Measurements from ENCODE around the gene PACC1. TPM values are rescaled to one million over a fixed set of nuclear protein-coding genes. Genes with fewer than 3 reads are reported as not detected.

The PACC1 gene
- total RNA-seq, 1 experiment from 2014 or later = 17.8 TPM

- H3K4me1 Mint-ChIP-seq (ENCODE audit: low read depth, unreplicated experiment) = no peaks in the 10 kb centered on the region
- H3K27me3 Mint-ChIP-seq (ENCODE audit: unreplicated experiment) = no peaks in the 10 kb centered on the region
- intact Hi-C loops (cut with micrococcal nuclease; ENCODE audit: unreplicated experiment) = no loop called here
- H3K27ac Mint-ChIP-seq (ENCODE audit: unreplicated experiment) = no peak overlapping the region
- H3K4me3 Mint-ChIP-seq (ENCODE audit: low read depth, unreplicated experiment) = no peak overlapping the region
- H3K9me3 Mint-ChIP-seq (ENCODE audit: low read depth, unreplicated experiment) = no peaks in the 10 kb centered on the region
- BruUV-seq (replicated peaks) = no TSS peak
- TF ChIP-seq, protein P1, sequence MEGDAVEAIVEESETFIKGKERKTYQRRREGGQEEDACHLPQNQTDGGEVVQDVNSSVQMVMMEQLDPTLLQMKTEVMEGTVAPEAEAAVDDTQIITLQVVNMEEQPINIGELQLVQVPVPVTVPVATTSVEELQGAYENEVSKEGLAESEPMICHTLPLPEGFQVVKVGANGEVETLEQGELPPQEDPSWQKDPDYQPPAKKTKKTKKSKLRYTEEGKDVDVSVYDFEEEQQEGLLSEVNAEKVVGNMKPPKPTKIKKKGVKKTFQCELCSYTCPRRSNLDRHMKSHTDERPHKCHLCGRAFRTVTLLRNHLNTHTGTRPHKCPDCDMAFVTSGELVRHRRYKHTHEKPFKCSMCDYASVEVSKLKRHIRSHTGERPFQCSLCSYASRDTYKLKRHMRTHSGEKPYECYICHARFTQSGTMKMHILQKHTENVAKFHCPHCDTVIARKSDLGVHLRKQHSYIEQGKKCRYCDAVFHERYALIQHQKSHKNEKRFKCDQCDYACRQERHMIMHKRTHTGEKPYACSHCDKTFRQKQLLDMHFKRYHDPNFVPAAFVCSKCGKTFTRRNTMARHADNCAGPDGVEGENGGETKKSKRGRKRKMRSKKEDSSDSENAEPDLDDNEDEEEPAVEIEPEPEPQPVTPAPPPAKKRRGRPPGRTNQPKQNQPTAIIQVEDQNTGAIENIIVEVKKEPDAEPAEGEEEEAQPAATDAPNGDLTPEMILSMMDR (IDR thresholded peaks at IDR 0.05; ENCODE audit: unreplicated experiment) = no peak
- DNase-seq = no peak
- H3K36me3 Mint-ChIP-seq (ENCODE audit: insufficient read depth, unreplicated experiment) = peaks cover 29% of the 10 kb centered on the region
- CTCF ChIA-PET = no interaction called here
Measured at GRCh38 chr1:212354464-212354863, 60.2 kb downstream of the PACC1 start.

- H3K36me3 Mint-ChIP-seq (ENCODE audit: insufficient read depth, unreplicated experiment) = peaks cover 29% of the 10 kb centered on the region
- no peak for DNase-seq
- no peaks in the 10 kb centered on the region for H3K4me1 Mint-ChIP-seq (ENCODE audit: low read depth, unreplicated experiment)
- no TSS peak for BruUV-seq (replicated peaks)
- no peak overlapping the region for H3K4me3 Mint-ChIP-seq (ENCODE audit: low read depth, unreplicated experiment)
- TF ChIP-seq, protein P1 (IDR thresholded peaks at IDR 0.05; ENCODE audit: unreplicated experiment) = no peak
- no peak overlapping the region for H3K27ac Mint-ChIP-seq (ENCODE audit: unreplicated experiment)
- H3K9me3 Mint-ChIP-seq (ENCODE audit: low read depth, unreplicated experiment) = no peaks in the 10 kb centered on the region
- intact Hi-C loops (cut with micrococcal nuclease; ENCODE audit: unreplicated experiment) = no loop called here
- H3K27me3 Mint-ChIP-seq (ENCODE audit: unreplicated experiment) = no peaks in the 10 kb centered on the region
- CTCF ChIA-PET = no interaction called here
Measured at GRCh38 chr1:212353181-212353580, 61.5 kb downstream of the PACC1 start.

DNA sequence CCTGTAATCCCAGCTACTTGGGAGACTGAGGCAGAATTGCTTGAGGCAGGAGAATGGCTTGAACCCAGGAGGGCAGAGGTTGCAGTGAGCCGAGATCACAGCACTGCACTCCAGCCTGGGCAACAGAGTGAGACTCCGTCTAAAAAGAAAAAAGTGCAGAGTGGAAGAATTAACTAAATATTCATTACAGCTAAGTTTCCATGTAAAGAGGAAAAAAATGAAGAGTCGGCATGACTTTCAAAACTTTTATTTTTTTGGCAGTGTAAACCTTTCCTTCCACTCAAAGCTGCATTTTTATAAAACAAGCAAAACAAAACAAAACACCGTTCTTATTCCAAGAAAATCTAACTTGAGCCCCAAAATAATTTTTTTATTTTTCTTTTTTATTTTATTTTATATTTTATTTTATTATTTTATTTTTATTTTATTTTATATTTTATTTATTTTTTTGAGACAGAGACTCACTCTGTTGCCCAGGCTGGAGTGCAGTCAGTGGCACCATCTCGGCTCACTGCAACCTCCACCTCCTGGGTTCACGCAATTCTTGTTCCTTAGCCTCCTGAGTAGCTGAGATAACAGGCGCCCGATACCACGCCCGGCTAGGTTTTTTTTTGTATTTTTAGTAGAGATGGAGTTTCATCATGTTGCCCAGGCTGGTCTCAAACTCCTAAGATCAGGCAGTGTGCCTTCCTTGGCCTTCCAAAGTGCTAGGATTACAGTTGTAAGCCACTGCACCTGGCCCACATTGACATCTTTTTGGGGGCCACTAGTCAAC lies 62.9 kb downstream of the PACC1 start:
- DNase-seq = no peak
- Mint-ChIP-seq H3K27ac (ENCODE audit: unreplicated experiment) (no peak overlapping the region), H3K4me1 (ENCODE audit: low read depth, unreplicated experiment) (no peaks in the 10 kb centered on the region), H3K27me3 (ENCODE audit: unreplicated experiment) (no peaks in the 10 kb centered on the region), H3K4me3 (ENCODE audit: low read depth, unreplicated experiment) (no peak overlapping the region), H3K9me3 (ENCODE audit: low read depth, unreplicated experiment) (no peaks in the 10 kb centered on the region), H3K36me3 (ENCODE audit: insufficient read depth, unreplicated experiment) (peaks cover 26% of the 10 kb centered on the region)
- intact Hi-C loops (cut with micrococcal nuclease; ENCODE audit: unreplicated experiment) = no loop called here
- TF ChIP-seq, protein P1 (IDR thresholded peaks at IDR 0.05; ENCODE audit: unreplicated experiment) = no peak
- no TSS peak for BruUV-seq (replicated peaks)
- CTCF ChIA-PET = no interaction called here

DNA sequence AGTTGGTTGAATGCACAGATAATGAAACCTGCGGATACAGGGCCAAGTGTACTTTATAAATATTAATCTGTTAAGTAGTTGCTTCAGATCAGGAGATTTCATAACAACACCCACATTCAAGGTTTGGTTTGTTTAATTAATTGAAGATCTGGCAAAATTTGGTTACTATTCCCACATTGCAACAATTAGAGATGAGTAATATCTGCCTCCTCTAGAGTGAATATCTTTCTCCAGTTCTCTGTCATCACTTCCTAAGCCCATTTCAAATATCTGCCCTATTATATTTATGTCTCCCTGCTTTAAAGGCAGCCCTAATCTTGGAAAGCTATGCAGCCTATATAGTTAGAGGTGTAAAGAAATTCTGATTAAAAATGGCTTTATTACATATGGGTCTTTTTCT lies 68.1 kb downstream of the PACC1 start:
- H3K36me3 Mint-ChIP-seq (ENCODE audit: insufficient read depth, unreplicated experiment) = peaks cover 15% of the 10 kb centered on the region
- H3K27me3 Mint-ChIP-seq (ENCODE audit: unreplicated experiment) = no peaks in the 10 kb centered on the region
- H3K27ac Mint-ChIP-seq (ENCODE audit: unreplicated experiment) = no peak overlapping the region
- H3K9me3 Mint-ChIP-seq (ENCODE audit: low read depth, unreplicated experiment) = no peaks in the 10 kb centered on the region
- no peak overlapping the region for H3K4me3 Mint-ChIP-seq (ENCODE audit: low read depth, unreplicated experiment)
- H3K4me1 Mint-ChIP-seq (ENCODE audit: low read depth, unreplicated experiment) = no peaks in the 10 kb centered on the region
- TF ChIP-seq, protein P1 (IDR thresholded peaks at IDR 0.05; ENCODE audit: unreplicated experiment) = no peak
- DNase-seq = no peak
- CTCF ChIA-PET = interaction anchor here (0.7 kb wide), 1 partner anchor 666 kb away, joined by 3 read pairs; no protein-coding TSS in a partner anchor
- intact Hi-C loops (cut with micrococcal nuclease; ENCODE audit: unreplicated experiment) = no loop called here
- no TSS peak for BruUV-seq (replicated peaks)
